SK-N-SH (cell line): Measurements from ENCODE around the gene NF2.

Experiments
- EP300 ChIP-seq, 2 experiments: IDR thresholded peaks; 2 replicates each; pipeline versions ENCODE4 v1.4.0 to v1.6.1; 2012; ENCODE audit warnings: borderline replicate concordance in 1 of 2, low read depth in 1 of 2, low read length in 1 of 2
- FOSL2 ChIP-seq: IDR thresholded peaks from 2 replicates; pipeline ENCODE4 v1.4.0; 2012; ENCODE audit warnings: low read depth, mild to moderate bottlenecking, moderate library complexity, borderline replicate concordance
- YY1 ChIP-seq: IDR thresholded peaks from 2 replicates; pipeline ENCODE4 v1.4.0; 2012; ENCODE audit warnings: low read depth, mild to moderate bottlenecking
- TF ChIP-seq, protein P1 (sequence below): fragments of 200-600 bp; sonication (generic); IDR thresholded peaks from 2 replicates; pipeline ENCODE4 v1.6.1; 2017; ENCODE audit warnings: antibody characterized with exemption, mild to moderate bottlenecking, moderate library complexity

DNA sequence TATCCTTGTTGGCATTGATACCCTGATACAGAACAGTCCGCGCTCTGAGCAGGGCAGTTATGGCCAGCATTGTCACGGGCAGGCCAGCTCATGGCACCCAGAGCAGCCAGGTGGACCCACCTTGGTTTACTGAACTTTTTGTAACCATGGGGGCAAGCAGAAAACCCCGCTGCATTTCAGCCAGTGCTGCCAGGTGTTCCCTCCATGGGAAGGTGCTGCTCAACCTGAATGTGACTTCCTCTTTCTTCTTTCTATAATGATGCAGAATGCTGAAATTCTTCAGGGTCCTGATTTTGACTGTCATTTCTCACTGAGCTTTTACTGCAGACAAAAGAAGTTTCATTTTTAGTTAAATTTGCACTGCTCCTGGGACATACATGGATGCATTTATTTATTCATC lies 80.8 kb downstream of the NF2 start:
- TF ChIP-seq, protein P1, sequence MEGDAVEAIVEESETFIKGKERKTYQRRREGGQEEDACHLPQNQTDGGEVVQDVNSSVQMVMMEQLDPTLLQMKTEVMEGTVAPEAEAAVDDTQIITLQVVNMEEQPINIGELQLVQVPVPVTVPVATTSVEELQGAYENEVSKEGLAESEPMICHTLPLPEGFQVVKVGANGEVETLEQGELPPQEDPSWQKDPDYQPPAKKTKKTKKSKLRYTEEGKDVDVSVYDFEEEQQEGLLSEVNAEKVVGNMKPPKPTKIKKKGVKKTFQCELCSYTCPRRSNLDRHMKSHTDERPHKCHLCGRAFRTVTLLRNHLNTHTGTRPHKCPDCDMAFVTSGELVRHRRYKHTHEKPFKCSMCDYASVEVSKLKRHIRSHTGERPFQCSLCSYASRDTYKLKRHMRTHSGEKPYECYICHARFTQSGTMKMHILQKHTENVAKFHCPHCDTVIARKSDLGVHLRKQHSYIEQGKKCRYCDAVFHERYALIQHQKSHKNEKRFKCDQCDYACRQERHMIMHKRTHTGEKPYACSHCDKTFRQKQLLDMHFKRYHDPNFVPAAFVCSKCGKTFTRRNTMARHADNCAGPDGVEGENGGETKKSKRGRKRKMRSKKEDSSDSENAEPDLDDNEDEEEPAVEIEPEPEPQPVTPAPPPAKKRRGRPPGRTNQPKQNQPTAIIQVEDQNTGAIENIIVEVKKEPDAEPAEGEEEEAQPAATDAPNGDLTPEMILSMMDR, result no peak
- TF ChIP-seq YY1 (no peak), EP300 (IDR thresholded peaks at IDR 0.05; ENCODE audit: borderline replicate concordance in 1 of 2, low read depth in 1 of 2, low read length in 1 of 2) (no peak), FOSL2 (no peak)
